A549 (cell line): Measurements from ENCODE around the gene HMCN1. TPM values are rescaled to one million over a fixed set of nuclear protein-coding genes. Genes with fewer than 3 reads are reported as not detected.

Experiments used
- ATAC-seq, 2 experiments: fragments of 200-7000 bp in 1 of 2; fragments of >200 bp in 1 of 2; cut with Nextera tagmentation in 1 of 2; cut with Tn5 transposase in 1 of 2; 3 replicates each; pipeline versions ENCODE4 v1.8.0 to v1.9.1; 2018 to 2020; ENCODE audit warnings: mild to moderate bottlenecking in 1 of 2, moderate library complexity in 1 of 2
- CTCF ChIA-PET: fragments of 300-600 bp; sonication (Branson Sonifier 250); formaldehyde crosslinking; extraction: SDS; loops from one replicate; lab custom pipeline; 2021; ENCODE audit warnings: antibody characterized with exemption, inconsistent platforms; lab: Yijun Ruan, JAX
- POLR2A ChIA-PET: fragments of 350-600 bp; formaldehyde crosslinking; extraction: SDS; loops from one replicate; lab custom pipeline; 2021; ENCODE audit warnings: antibody characterized with exemption, inconsistent platforms; lab: Yijun Ruan, JAX
- DNase-seq, 2 experiments: peaks; one replicate each; pipeline versions ENCODE4 v3.0.0 to v3.0.0-alpha.2; 2011 to 2016; ENCODE audit warnings: low read depth in 1 of 2, low spot score in 1 of 2
- FAIRE-seq: peaks from 2 replicates; lab custom pipeline; 2011; peaks lifted over from hg19 to GRCh38; lab: Jason Lieb, UNC
- H3K27ac ChIP-seq, 2 experiments: fragments of >200 bp; sonication (Bioruptor Twin); formaldehyde crosslinking; 3 replicates each; pipeline ENCODE4 v1.5.1; 2016 to 2017
- H3K4me1 ChIP-seq: fragments of >200 bp; sonication (Bioruptor Twin); formaldehyde crosslinking; 3 replicates; pipeline ENCODE4 v1.6.1; 2016
- H3K4me2 ChIP-seq: fragments of >200 bp; sonication (Bioruptor Twin); formaldehyde crosslinking; 3 replicates; pipeline ENCODE4 v1.6.1; 2016
- H3K4me3 ChIP-seq: fragments of >200 bp; sonication (Bioruptor Twin); formaldehyde crosslinking; 3 replicates; pipeline ENCODE4 v1.5.1; 2016
- H3K9me3 ChIP-seq: fragments of >200 bp; sonication (Bioruptor Twin); formaldehyde crosslinking; 3 replicates; pipeline ENCODE4 v1.6.1; 2016
- ATOH8 ChIP-seq: fragments of 250-450 bp; sonication (Bioruptor Pico); IDR thresholded peaks from 2 replicates; pipeline ENCODE4 v1.5.0; 2020; ENCODE audit warnings: low read depth, mild to moderate bottlenecking, moderate library complexity
- BHLHE40 ChIP-seq: IDR thresholded peaks from 2 replicates; pipeline ENCODE4 v1.6.1; 2012; ENCODE audit warnings: low read depth, low read length, inconsistent platforms
- CBX2 ChIP-seq: fragments of 200-600 bp; sonication (generic); IDR thresholded peaks from 2 replicates; pipeline ENCODE4 v1.6.1; 2016; ENCODE audit warnings: low read depth, mild to moderate bottlenecking, borderline replicate concordance
- CBX8 ChIP-seq: fragments of 200-600 bp; sonication (generic); IDR thresholded peaks from 2 replicates; pipeline ENCODE4 v1.6.1; 2016
- E2F6 ChIP-seq: IDR thresholded peaks from 2 replicates; pipeline ENCODE4 v1.6.1; 2012; ENCODE audit warnings: low read depth, borderline replicate concordance
- EHF ChIP-seq: fragments of 250-450 bp; sonication (Bioruptor Pico); IDR thresholded peaks from 2 replicates; pipeline ENCODE4 v1.5.0; 2020; ENCODE audit warnings: mild to moderate bottlenecking
- EHMT2 ChIP-seq: fragments of 200-600 bp; sonication (generic); IDR thresholded peaks from 2 replicates; pipeline ENCODE4 v1.6.1; 2016; ENCODE audit warnings: antibody characterized with exemption, low read depth, mild to moderate bottlenecking, moderate library complexity
- EP300 ChIP-seq, 2 experiments: fragments of >200 bp; sonication (Bioruptor Twin); formaldehyde crosslinking; IDR thresholded peaks; 2 replicates in 1 of 2; 3 replicates in 1 of 2; pipeline ENCODE4 v1.6.1; 2016 to 2017
- ESRRA ChIP-seq: fragments of 150-350 bp; IDR thresholded peaks from 2 replicates; pipeline ENCODE4 v1.6.1; 2014; ENCODE audit warnings: mild to moderate bottlenecking, low read length, borderline replicate concordance
- FOSB ChIP-seq: fragments of 250-450 bp; sonication (Bioruptor Pico); IDR thresholded peaks from 2 replicates; pipeline ENCODE4 v1.5.0; 2020; ENCODE audit warnings: mild to moderate bottlenecking, moderate library complexity
- GATA3 ChIP-seq: IDR thresholded peaks from 2 replicates; pipeline ENCODE4 v1.6.1; 2012; ENCODE audit warnings: borderline replicate concordance
- HDAC2 ChIP-seq: fragments of 200-600 bp; sonication (generic); IDR thresholded peaks from 2 replicates; pipeline ENCODE4 v1.6.1; 2016
- HES2 ChIP-seq: fragments of >200 bp; sonication (Bioruptor Twin); formaldehyde crosslinking; IDR thresholded peaks from 2 replicates; pipeline ENCODE4 v1.6.1; 2016
- HEYL ChIP-seq: fragments of 250-450 bp; sonication (Bioruptor Pico); IDR thresholded peaks from 2 replicates; pipeline ENCODE4 v1.8.0; 2021; ENCODE audit warnings: mild to moderate bottlenecking, moderate library complexity
- KDM1A ChIP-seq: fragments of 200-600 bp; sonication (generic); IDR thresholded peaks from 2 replicates; pipeline ENCODE4 v1.6.1; 2016; ENCODE audit warnings: low read depth, mild to moderate bottlenecking
- MAFK ChIP-seq: fragments of 450-650 bp; IDR thresholded peaks from 2 replicates; pipeline ENCODE4 v1.6.1; 2014; ENCODE audit not compliant: partially characterized antibody
- MAX ChIP-seq: IDR thresholded peaks from 2 replicates; pipeline ENCODE4 v1.6.1; 2012
- MYC ChIP-seq: IDR thresholded peaks from 2 replicates; pipeline ENCODE4 v1.6.1; 2012; ENCODE audit warnings: mild to moderate bottlenecking, inconsistent platforms, low read length, improper control_type of control experiment, borderline replicate concordance
- NFE2L2 ChIP-seq: fragments of 150-350 bp; conservative IDR thresholded peaks from 2 replicates; pipeline ENCODE4 v1.6.1; 2014; ENCODE audit warnings: low read length
- NPAS2 ChIP-seq: fragments of 250-450 bp; sonication (Bioruptor Pico); IDR thresholded peaks from 2 replicates; pipeline ENCODE4 v1.8.0; 2022; ENCODE audit warnings: mild to moderate bottlenecking, moderate library complexity, borderline replicate concordance
- PBX3 ChIP-seq: IDR thresholded peaks from 2 replicates; pipeline ENCODE4 v1.6.1; 2012
- PHF8 ChIP-seq: fragments of 200-600 bp; sonication (generic); IDR thresholded peaks from 2 replicates; pipeline ENCODE4 v1.6.1; 2016; ENCODE audit warnings: low read depth, mild to moderate bottlenecking, antibody characterized with exemption, moderate library complexity, borderline replicate concordance
- REST ChIP-seq: fragments of 200-600 bp; sonication (generic); IDR thresholded peaks from 2 replicates; pipeline ENCODE4 v1.6.1; 2016; ENCODE audit warnings: antibody characterized with exemption, mild to moderate bottlenecking, moderate library complexity
- RFX5 ChIP-seq: fragments of 450-650 bp; IDR thresholded peaks from 2 replicates; pipeline ENCODE4 v1.7.1; 2014; ENCODE audit warnings: antibody characterized with exemption, mild to moderate bottlenecking, moderate library complexity
- SMC3 ChIP-seq: fragments of >200 bp; sonication (Bioruptor Twin); formaldehyde crosslinking; IDR thresholded peaks from 3 replicates; pipeline ENCODE4 v1.6.1; 2018; ENCODE audit warnings: inconsistent platforms
- TP53 ChIP-seq: fragments of 250-450 bp; sonication (Bioruptor Pico); IDR thresholded peaks from 2 replicates; pipeline ENCODE4 v1.5.0; 2021; ENCODE audit warnings: mild to moderate bottlenecking, moderate library complexity
- USF2 ChIP-seq: fragments of 450-650 bp; IDR thresholded peaks from 2 replicates; pipeline ENCODE4 v1.6.1; 2014; ENCODE audit warnings: antibody characterized with exemption
- ZC3H11A ChIP-seq: fragments of 450-650 bp; IDR thresholded peaks from 2 replicates; pipeline ENCODE4 v1.6.1; 2014; ENCODE audit warnings: antibody characterized with exemption, mild to moderate bottlenecking
- ZNF302 ChIP-seq: fragments of 250-450 bp; sonication (Bioruptor Pico); IDR thresholded peaks from 2 replicates; pipeline ENCODE4 v1.9.0; 2021; ENCODE audit warnings: inconsistent platforms, mild to moderate bottlenecking, moderate library complexity
- WGBS: methylation state at CpG from one replicate; pipeline ENCODE4 v1.1.6; 2017; ENCODE audit errors: missing lambda C conversion rate; 5-methylcytosine and 5-hydroxymethylcytosine counted together
- polyA plus RNA-seq, 4 experiments: library from polyadenylated mRNA; depleted of rRNA in 3 of 4; stranded (reverse); fragments of >200 nt; fragmentation: RNase III in 1 of 4; extraction: RNeasy Plus Mini Kit Qiagen cat#74134 plus additional on column Dnase treatment in 1 of 4; gene quantifications; 2 replicates in 3 of 4; 3 replicates in 1 of 4; pipeline ENCODE4 v1.2.3, GENCODE V29; 2011 to 2017

Gene HMCN1
- polyA plus RNA-seq, 2 of the 4 experiments (the other 2 are of a cell fraction) = 0.03 to 0.06 TPM

- H3K4me3 ChIP-seq = no peak overlapping the region
- no CpG with 5 or more reads among the region's 1 CpG for WGBS
- DNase-seq (no peak), ATAC-seq (no peak), FAIRE-seq (no peak)
- H3K9me3 ChIP-seq = no peaks in the 10 kb centered on the region
- no peak overlapping the region for H3K4me2 ChIP-seq
- H3K27ac ChIP-seq = no peak overlapping the region
- ChIA-PET POLR2A (no interaction called here), CTCF (no interaction called here)
- H3K4me1 ChIP-seq = no peaks in the 10 kb centered on the region
- TF ChIP-seq ZNF302 (CRISPR knock-in tag) (no peak), CBX8 (no peak), HEYL (CRISPR knock-in tag) (no peak), FOSB (CRISPR knock-in tag) (no peak), EP300 (IDR thresholded peaks at IDR 0.05) (no peak), BHLHE40 (no peak), ZC3H11A (no peak), MYC (no peak), SMC3 (no peak), E2F6 (no peak), ATOH8 (CRISPR knock-in tag) (no peak), TP53 (CRISPR knock-in tag) (no peak), NFE2L2 (no peak), USF2 (no peak), RFX5 (no peak), ESRRA (no peak)
These were observed 329.0 kb downstream of the HMCN1 start for GRCh38 chr1:186063091-186063657.

- FAIRE-seq = no peak
- ATAC-seq = no peak
- Histone ChIP-seq H3K27ac (no peak overlapping the region), H3K4me2 (no peak overlapping the region), H3K9me3 (no peaks in the 10 kb centered on the region), H3K4me3 (no peak overlapping the region), H3K4me1 (no peaks in the 10 kb centered on the region)
- TF ChIP-seq GATA3 (no peak), NPAS2 (CRISPR knock-in tag) (no peak), MAX (no peak), CBX2 (no peak), KDM1A (no peak), ZNF302 (CRISPR knock-in tag) (no peak), PBX3 (no peak), EHMT2 (no peak), PHF8 (no peak), ZC3H11A (no peak), MYC (no peak), TP53 (CRISPR knock-in tag) (no peak), EHF (CRISPR knock-in tag) (no peak), REST (no peak), HES2 (no peak), MAFK (no peak), HDAC2 (no peak)
- no peak for DNase-seq
- under 1% methylated on average over 3 of the region's 3 CpGs for WGBS
- ChIA-PET CTCF (no interaction called here), POLR2A (no interaction called here)
These were observed 332.2 kb downstream of the HMCN1 start for GRCh38 chr1:186066411-186066810.
